K562 (cell line): Measurements from ENCODE around the gene HCRT. TPM values are rescaled to one million over a fixed set of nuclear protein-coding genes. Genes with fewer than 3 reads are reported as not detected.
"Not testable (repeated sequence)": the region's sequence is repeated elsewhere in the genome, so short reads cannot be mapped to it uniquely, and the experiment has no call there.

Experiments
- ATAC-seq: fragments of 200-7000 bp; cut with Tn5 transposase; 3 replicates; pipeline ENCODE4 v1.9.1; 2020; ENCODE audit warnings: moderate library complexity
- BruUV-seq: library from RNA; stranded (reverse); fragments of 400-500 nt; replicated peaks from 2 replicates; lab custom pipeline; 2021; lab: Mats Ljungman, UMichigan
- CTCF ChIA-PET: fragments of 300-600 bp; formaldehyde crosslinking; extraction: SDS; loops from one replicate; lab custom pipeline; 2021; ENCODE audit warnings: low intra/inter-chr PET ratio; lab: Yijun Ruan, JAX
- POLR2A ChIA-PET: fragments of 300-600, 350-650 bp; sonication (Branson Sonifier 250); formaldehyde crosslinking; extraction: SDS; loops from one replicate; lab custom pipeline; 2021; ENCODE audit warnings: antibody characterized with exemption, inconsistent platforms; lab: Yijun Ruan, JAX
- DNase-seq, 4 experiments: peaks; one replicate each; pipeline versions ENCODE4 v3.0.0 to v3.0.0-alpha.2; 2011 to 2018; ENCODE audit warnings: low spot score in 3 of 4, mixed read lengths in 3 of 4; ENCODE audit errors: extremely low read depth in 1 of 4
- FAIRE-seq: peaks from 2 replicates; lab custom pipeline; 2011; peaks lifted over from hg19 to GRCh38; lab: Jason Lieb, UNC
- H2AFZ ChIP-seq: 2 replicates; pipeline ENCODE4 v1.6.0; 2011; ENCODE audit warnings: low read depth, low read length, control low read depth, inconsistent platforms
- H3K27ac ChIP-seq: fragments of 200-600 bp; 3 replicates; pipeline ENCODE4 v1.8.0; 2011; ENCODE audit warnings: low read depth, mild to moderate bottlenecking, control low read depth, inconsistent platforms, low read length, moderate library complexity, mixed read lengths; ENCODE audit errors: extremely low read depth
- H3K27me3 ChIP-seq, 2 experiments: fragments of 300-600 bp in 1 of 2; 2 replicates in 1 of 2; 3 replicates in 1 of 2; pipeline versions ENCODE4 v1.6.0 to v1.8.0; 2011; ENCODE audit warnings: inconsistent platforms in 2 of 2, low read length in 2 of 2, mild to moderate bottlenecking in 1 of 2, mixed read lengths in 1 of 2, moderate library complexity in 1 of 2; ENCODE audit not compliant: control insufficient read depth in 2 of 2, insufficient read depth in 2 of 2
- H3K36me3 ChIP-seq: fragments of 300-600 bp; 3 replicates; pipeline ENCODE4 v1.8.0; 2011; ENCODE audit warnings: mild to moderate bottlenecking, low read length, inconsistent platforms; ENCODE audit not compliant: control insufficient read depth, insufficient read depth
- H3K4me1 ChIP-seq, 2 experiments: fragments of 200-600 bp in 1 of 2; replicated peaks in 1 of 2; 2 replicates in 1 of 2; 3 replicates in 1 of 2; pipeline versions ENCODE4 v1.5.1 to v1.8.0; 2011; ENCODE audit warnings: inconsistent platforms in 2 of 2, low read length in 2 of 2, mild to moderate bottlenecking in 1 of 2, mixed read lengths in 1 of 2, moderate library complexity in 1 of 2; ENCODE audit not compliant: control insufficient read depth in 2 of 2, insufficient read depth in 2 of 2
- H3K4me2 ChIP-seq: 2 replicates; pipeline ENCODE4 v1.6.1; 2011; ENCODE audit warnings: low read length, control low read depth, inconsistent platforms, mixed read lengths; ENCODE audit not compliant: insufficient read depth
- H3K4me3 ChIP-seq: fragments of 200-600 bp; sonication (generic), shearing (Covaris generic); 2 replicates; pipeline ENCODE4 v1.5.1; 2016; ENCODE audit warnings: control low read depth, inconsistent platforms
- H3K79me2 ChIP-seq: fragments of 200-600 bp; 3 replicates; pipeline ENCODE4 v1.8.0; 2011; ENCODE audit warnings: low read length, inconsistent platforms; ENCODE audit not compliant: control insufficient read depth, insufficient read depth
- H3K9ac ChIP-seq, 2 experiments: 2 replicates each; pipeline versions ENCODE4 v1.6.0 to v1.6.1; 2011; ENCODE audit warnings: low read depth in 2 of 2, low read length in 2 of 2, control low read depth in 1 of 2, inconsistent platforms in 1 of 2, mild to moderate bottlenecking in 1 of 2, mixed read lengths in 1 of 2; ENCODE audit not compliant: insufficient read depth in 1 of 2
- H3K9me1 ChIP-seq: one replicate; pipeline ENCODE4 v1.6.0; 2011; ENCODE audit warnings: inconsistent platforms, mild to moderate bottlenecking, low read length, moderate library complexity; ENCODE audit not compliant: control insufficient read depth, insufficient read depth
- H3K9me3 ChIP-seq: replicated peaks from 2 replicates; pipeline ENCODE4 v1.5.1; 2011; ENCODE audit warnings: low read depth, low read length, inconsistent platforms; ENCODE audit not compliant: control insufficient read depth, insufficient read depth
- H4K20me1 ChIP-seq: replicated peaks from 2 replicates; pipeline ENCODE4 v1.6.1; 2011; ENCODE audit warnings: low read length, inconsistent platforms, mixed read lengths; ENCODE audit not compliant: control insufficient read depth, insufficient read depth
- ARID3A ChIP-seq: IDR thresholded peaks from 2 replicates; pipeline ENCODE4 v1.6.1; 2012; ENCODE audit warnings: low read depth, low read length, improper control_type of control experiment, borderline replicate concordance
- BHLHE40 ChIP-seq: IDR thresholded peaks from 2 replicates; pipeline ENCODE4 v1.6.1; 2011; ENCODE audit warnings: low read length, improper control_type of control experiment
- CEBPB ChIP-seq: fragments of 450-650 bp; IDR thresholded peaks from 2 replicates; pipeline ENCODE4 v1.6.1; 2016; ENCODE audit warnings: missing genetic modification characterization, missing compliant biosample characterization
- ETV1 ChIP-seq: fragments of 450-650 bp; conservative IDR thresholded peaks from 2 replicates; pipeline ENCODE4 v1.6.1; 2016; ENCODE audit warnings: missing genetic modification characterization, control low read depth, low read depth, missing compliant biosample characterization
- GTF2B ChIP-seq: IDR thresholded peaks from 2 replicates; pipeline ENCODE4 v1.6.1; 2011; ENCODE audit not compliant: insufficient read length; ENCODE audit errors: extremely low read depth
- IRF2 ChIP-seq: sonication (generic); formaldehyde crosslinking; IDR thresholded peaks from 2 replicates; pipeline ENCODE4 v1.8.1; 2022; ENCODE audit warnings: mild to moderate bottlenecking, missing genetic modification reagents
- POLR2A ChIP-seq: fragments of 450-650 bp; conservative IDR thresholded peaks from 2 replicates; pipeline ENCODE4 v1.6.1; 2016
- POLR2AphosphoS2 ChIP-seq: IDR thresholded peaks from 2 replicates; pipeline ENCODE4 v1.6.1; 2012; ENCODE audit warnings: low read length, improper control_type of control experiment
- RBBP5 ChIP-seq: fragments of 200-600 bp; sonication (generic); IDR thresholded peaks from 2 replicates; pipeline ENCODE4 v1.6.1; 2012; ENCODE audit warnings: borderline replicate concordance, mild to moderate bottlenecking, low read length, control low read depth, inconsistent platforms; ENCODE audit not compliant: insufficient read depth, poor library complexity, severe bottlenecking
- ZFX ChIP-seq: sonication (generic); formaldehyde crosslinking; IDR thresholded peaks from 2 replicates; pipeline ENCODE4 v1.8.0; 2022; ENCODE audit warnings: mild to moderate bottlenecking, missing genetic modification reagents, moderate library complexity
- ZKSCAN3 ChIP-seq: fragments of 250-450 bp; sonication (Bioruptor Pico); IDR thresholded peaks from 2 replicates; pipeline ENCODE4 v1.4.0; 2020
- ZNF512 ChIP-seq: IDR thresholded peaks from 2 replicates; pipeline ENCODE4 v1.6.1; 2016; ENCODE audit warnings: missing genetic modification characterization, missing compliant biosample characterization
- ZNF780A ChIP-seq: fragments of 250-450 bp; sonication (Bioruptor Pico); IDR thresholded peaks from 2 replicates; pipeline ENCODE4 v1.5.0; 2021; ENCODE audit warnings: mild to moderate bottlenecking
- WGBS: fragments of 100-300 bp; shearing (Covaris generic); methylation state at CpG from one replicate; pipeline ENCODE4 v1.1.6; 2016; ENCODE audit warnings: low coverage, mixed read lengths; ENCODE audit not compliant: insufficient coverage; ENCODE audit errors: missing lambda C conversion rate; 5-methylcytosine and 5-hydroxymethylcytosine counted together
- in situ Hi-C: fragments of 300-500 bp; cut with MboI; formaldehyde crosslinking; loops from 4 replicates; pipeline ENCODE4 v1.15.0; 2018; ENCODE audit warnings: inconsistent platforms, mixed read lengths
- intact Hi-C: fragments of 100-400 bp; cut with micrococcal nuclease; formaldehyde crosslinking; loops from 2 replicates; pipeline ENCODE4 v1.14.2; 2022
- polyA plus RNA-seq, 8 experiments: library from polyadenylated mRNA; depleted of rRNA in 4 of 8; stranded (reverse) in 5 of 8; unstranded in 3 of 8; fragments of >200 nt; fragmentation: Nextera tagmentation in 2 of 8; fragmentation: Illumina TruSeq in 1 of 8; extraction: Ambion mirVana in 2 of 8; extraction: Trizol in 1 of 8; gene quantifications; 2 replicates each; pipeline versions ENCODE4 v1.2.1 to v1.2.3, GENCODE V29; 2011 to 2014; ENCODE audit warnings: inconsistent platforms in 1 of 8, missing spikeins in 1 of 8
- total RNA-seq, 7 experiments: library from RNA; depleted of rRNA in 6 of 7; stranded (reverse); fragments of >200 nt in 6 of 7; fragmentation: Illumina TruSeq in 2 of 7; extraction: Trizol in 2 of 7; gene quantifications; 2 replicates each; pipeline versions ENCODE4 v1.2.1 to v1.2.3, GENCODE V29; 2011 to 2021; ENCODE audit warnings: low replicate concordance in 1 of 7

Gene HCRT
- total and polyA plus RNA-seq, 9 of the 15 experiments (the other 6 are each of a cell fraction or from before 2014, with no cell fraction given), result not detected

- intact Hi-C loops, result loop anchor here (10.0 kb wide), 1 partner anchor 219 kb away; no protein-coding TSS in a partner anchor
- BruUV-seq, FAIRE-seq, H3K27me3 ChIP-seq, H3K4me3 ChIP-seq, ATAC-seq, DNase-seq, H4K20me1 ChIP-seq, H3K9me1 ChIP-seq, H3K4me2 ChIP-seq, H3K36me3 ChIP-seq, H2AFZ ChIP-seq, H3K9me3 ChIP-seq, H3K27ac ChIP-seq, CTCF ChIA-PET, in situ Hi-C loops: not testable (repeated sequence)
- H3K9ac ChIP-seq, result peak overlapping the region in 1 of 2 experiments; percentile 56; a peak in 1 of 4 replicates
- peaks cover 24 to 44% of the 10 kb centered on the region in 2 experiments; a peak in 4 of 5 replicates for H3K4me1 ChIP-seq
- H3K79me2 ChIP-seq, result peaks cover 11% of the 10 kb centered on the region; the same call in 2 of the 3 replicates
- TF ChIP-seq CEBPB (tag) (peak; percentile 52; the same call in 1 of the 2 replicates), ZNF512 (tag) (peak; percentile 63)
- WGBS, result 65% methylated on average over 4 of the region's 5 CpGs
- POLR2A ChIA-PET, result interaction anchor here (1.8 kb wide), 1 partner anchor 11 kb away, joined by 5 read pairs; no protein-coding TSS in a partner anchor
Observed at GRCh38 chr17:42186191-42186590, 939 bp upstream of the HCRT start.

GRCh38 chr17:42185621-42185930, 324 bp upstream of the HCRT start:
- ChIA-PET CTCF (no interaction called here), POLR2A (no interaction called here)
- WGBS, result 100% methylated on average over 1 of the region's 7 CpGs
- H3K36me3 ChIP-seq, result no peaks in the 10 kb centered on the region
- H3K79me2 ChIP-seq, result peaks cover 11% of the 10 kb centered on the region; the same call in 2 of the 3 replicates
- no peak overlapping the region for H3K4me2 ChIP-seq
- H3K27ac ChIP-seq, result no peak overlapping the region
- in situ Hi-C loops (no loop called here), intact Hi-C loops (loop anchor here (10.0 kb wide), 1 partner anchor 219 kb away; no protein-coding TSS in a partner anchor)
- FAIRE-seq (no peak), DNase-seq (no peak), ATAC-seq (no peak)
- peaks cover 27 to 44% of the 10 kb centered on the region in 2 experiments; a peak in 4 of 5 replicates for H3K4me1 ChIP-seq
- no TSS peak for BruUV-seq
- no peak overlapping the region for H2AFZ ChIP-seq
- H3K9ac ChIP-seq, result peak overlapping the region in 1 of 2 experiments; percentile 56; a peak in 2 of 4 replicates
- H3K4me3 ChIP-seq, result no peak overlapping the region
- H3K9me1 ChIP-seq, result no peaks in the 10 kb centered on the region
- H4K20me1 ChIP-seq, result no peaks in the 10 kb centered on the region
- H3K9me3 ChIP-seq, result no peaks in the 10 kb centered on the region
- H3K27me3 ChIP-seq, result no peaks in the 10 kb centered on the region
- TF ChIP-seq ETV1 (tag) (no peak), RBBP5 (no peak), ZNF780A (CRISPR knock-in tag) (no peak), IRF2 (CRISPR knock-in tag) (no peak), ARID3A (no peak), POLR2AphosphoS2 (no peak), ZKSCAN3 (CRISPR knock-in tag) (no peak), ZFX (CRISPR knock-in tag) (no peak), GTF2B (no peak), BHLHE40 (no peak), POLR2A (no peak)
